HEK293 (cell line): ENCODE measurements around the gene MCHR1.
A peak's percentile ranks its signal among the peaks of the same experiment; 100 is the strongest.

ENCODE experiments used
- GLI4 ChIP-seq: fragments of 450-650 bp; formaldehyde crosslinking; IDR thresholded peaks from 2 replicates; pipeline ENCODE4 v1.5.1; 2016; ENCODE audit warnings: missing biosample characterization, missing genetic modification characterization
- GLIS1 ChIP-seq: fragments of 450-650 bp; formaldehyde crosslinking; IDR thresholded peaks from 2 replicates; pipeline ENCODE4 v1.5.1; 2016; ENCODE audit warnings: missing biosample characterization, missing genetic modification characterization
- HOXC10 ChIP-seq: sonication (generic); formaldehyde crosslinking; IDR thresholded peaks from 2 replicates; pipeline ENCODE4 v1.8.1; 2023; ENCODE audit warnings: mild to moderate bottlenecking, missing genetic modification reagents
- IKZF3 ChIP-seq: fragments of 450-650 bp; IDR thresholded peaks from 2 replicates; pipeline ENCODE4 v1.5.0; 2018; ENCODE audit warnings: missing biosample characterization, mild to moderate bottlenecking, missing genetic modification characterization, moderate library complexity
- MEIS1 ChIP-seq: sonication (generic); formaldehyde crosslinking; IDR thresholded peaks from 2 replicates; pipeline ENCODE4 v1.8.1; 2022; ENCODE audit warnings: missing genetic modification reagents, mild to moderate bottlenecking, borderline replicate concordance
- MZF1 ChIP-seq: fragments of 450-650 bp; formaldehyde crosslinking; IDR thresholded peaks from 2 replicates; pipeline ENCODE4 v1.5.1; 2017; ENCODE audit warnings: missing biosample characterization, missing genetic modification characterization, borderline replicate concordance
- SP7 ChIP-seq: fragments of 450-650 bp; formaldehyde crosslinking; IDR thresholded peaks from 2 replicates; pipeline ENCODE4 v1.5.1; 2016; ENCODE audit warnings: missing biosample characterization, missing genetic modification characterization
- YY2 ChIP-seq: fragments of 450-650 bp; formaldehyde crosslinking; IDR thresholded peaks from 2 replicates; pipeline ENCODE4 v1.5.1; 2016; ENCODE audit warnings: missing biosample characterization, missing genetic modification characterization
- ZBTB21 ChIP-seq: fragments of 450-650 bp; formaldehyde crosslinking; IDR thresholded peaks from 2 replicates; pipeline ENCODE4 v1.5.1; 2017; ENCODE audit warnings: missing biosample characterization, missing genetic modification characterization
- ZNF112 ChIP-seq: fragments of 450-650 bp; formaldehyde crosslinking; IDR thresholded peaks from 2 replicates; pipeline ENCODE4 v1.5.0; 2017; ENCODE audit warnings: missing biosample characterization, missing genetic modification characterization
- ZNF157 ChIP-seq: fragments of 450-650 bp; formaldehyde crosslinking; IDR thresholded peaks from 2 replicates; pipeline ENCODE4 v1.5.1; 2016; ENCODE audit warnings: missing biosample characterization, missing genetic modification characterization
- ZNF19 ChIP-seq: fragments of 450-650 bp; formaldehyde crosslinking; IDR thresholded peaks from 2 replicates; pipeline ENCODE4; 2016; ENCODE audit warnings: missing biosample characterization, missing genetic modification characterization, low read depth
- ZNF214 ChIP-seq: fragments of 450-650 bp; formaldehyde crosslinking; IDR thresholded peaks from 2 replicates; pipeline ENCODE4 v1.5.1; 2017; ENCODE audit warnings: missing biosample characterization, mild to moderate bottlenecking, missing genetic modification characterization, borderline replicate concordance
- ZNF292 ChIP-seq: fragments of 450-650 bp; formaldehyde crosslinking; IDR thresholded peaks from 2 replicates; pipeline ENCODE4 v1.5.1; 2016; ENCODE audit warnings: low read depth, missing biosample characterization, missing genetic modification characterization, borderline replicate concordance
- ZNF324 ChIP-seq: fragments of 450-650 bp; formaldehyde crosslinking; IDR thresholded peaks from 2 replicates; pipeline ENCODE4 v1.5.1; 2016; ENCODE audit warnings: missing biosample characterization, missing genetic modification characterization
- ZNF341 ChIP-seq: fragments of 450-650 bp; formaldehyde crosslinking; IDR thresholded peaks from 2 replicates; pipeline ENCODE4; 2016; ENCODE audit warnings: low read depth, missing biosample characterization, missing genetic modification characterization
- ZNF354C ChIP-seq: fragments of 450-650 bp; formaldehyde crosslinking; IDR thresholded peaks from 2 replicates; pipeline ENCODE4 v1.5.1; 2016; ENCODE audit warnings: missing biosample characterization, missing genetic modification characterization, low read depth, borderline replicate concordance
- ZNF416 ChIP-seq: fragments of 450-650 bp; formaldehyde crosslinking; IDR thresholded peaks from 2 replicates; pipeline ENCODE4 v1.5.1; 2016; ENCODE audit warnings: missing biosample characterization, missing genetic modification characterization
- ZNF548 ChIP-seq: fragments of 450-650 bp; formaldehyde crosslinking; IDR thresholded peaks from 2 replicates; pipeline ENCODE4 v1.5.1; 2016; ENCODE audit warnings: missing biosample characterization, missing genetic modification characterization
- ZNF561 ChIP-seq: fragments of 450-650 bp; IDR thresholded peaks from 2 replicates; pipeline ENCODE4 v1.5.1; 2018; ENCODE audit warnings: missing biosample characterization, missing genetic modification characterization, borderline replicate concordance
- ZNF600 ChIP-seq: fragments of 450-650 bp; formaldehyde crosslinking; IDR thresholded peaks from 2 replicates; pipeline ENCODE4 v1.5.1; 2016; ENCODE audit warnings: missing biosample characterization, missing genetic modification characterization
- ZNF621 ChIP-seq: fragments of 450-650 bp; formaldehyde crosslinking; IDR thresholded peaks from 2 replicates; pipeline ENCODE4 v1.5.1; 2017; ENCODE audit warnings: missing biosample characterization, missing genetic modification characterization
- ZNF654 ChIP-seq: fragments of 450-650 bp; formaldehyde crosslinking; IDR thresholded peaks from 2 replicates; pipeline ENCODE4 v1.5.1; 2016; ENCODE audit warnings: low read depth, missing biosample characterization, missing genetic modification characterization
- ZNF791 ChIP-seq: fragments of 450-650 bp; formaldehyde crosslinking; IDR thresholded peaks from 2 replicates; pipeline ENCODE4 v1.5.1; 2016; ENCODE audit warnings: missing biosample characterization, missing genetic modification characterization
- ZNF830 ChIP-seq: fragments of 450-650 bp; IDR thresholded peaks from 2 replicates; pipeline ENCODE4 v1.5.0; 2018; ENCODE audit warnings: missing biosample characterization, missing genetic modification characterization, low read depth, mild to moderate bottlenecking, moderate library complexity
- ZNF837 ChIP-seq: fragments of 450-650 bp; formaldehyde crosslinking; IDR thresholded peaks from 2 replicates; pipeline ENCODE4 v1.5.1; 2016; ENCODE audit warnings: missing biosample characterization, missing genetic modification characterization
- ZSCAN16 ChIP-seq: fragments of 450-650 bp; formaldehyde crosslinking; IDR thresholded peaks from 2 replicates; pipeline ENCODE4 v1.5.1; 2016; ENCODE audit warnings: missing biosample characterization, missing genetic modification characterization
- ZSCAN23 ChIP-seq: fragments of 450-650 bp; formaldehyde crosslinking; IDR thresholded peaks from 2 replicates; pipeline ENCODE4 v1.5.1; 2016; ENCODE audit warnings: missing biosample characterization, missing genetic modification characterization
- ZXDB ChIP-seq: fragments of 450-650 bp; formaldehyde crosslinking; IDR thresholded peaks from 2 replicates; pipeline ENCODE4 v1.5.1; 2016; ENCODE audit warnings: missing biosample characterization, missing genetic modification characterization
- TF ChIP-seq, protein P1 (sequence below): fragments of 450-650 bp; formaldehyde crosslinking; IDR thresholded peaks from 2 replicates; pipeline ENCODE4 v1.5.1; 2016; ENCODE audit warnings: missing biosample characterization, missing genetic modification characterization
- TF ChIP-seq, protein P2 (sequence below): fragments of 450-650 bp; formaldehyde crosslinking; IDR thresholded peaks from 2 replicates; pipeline ENCODE4 v1.5.1; 2016; ENCODE audit warnings: missing biosample characterization, missing genetic modification characterization
- TF ChIP-seq, protein P3 (sequence below): fragments of 450-650 bp; formaldehyde crosslinking; IDR thresholded peaks from 2 replicates; pipeline ENCODE4; 2016; ENCODE audit warnings: missing biosample characterization, missing genetic modification characterization
- TF ChIP-seq, protein P4 (sequence below): fragments of 450-650 bp; formaldehyde crosslinking; IDR thresholded peaks from 2 replicates; pipeline ENCODE4 v1.5.1; 2017; ENCODE audit warnings: missing biosample characterization, missing genetic modification characterization
- TF ChIP-seq, protein P5 (sequence below): fragments of 450-650 bp; formaldehyde crosslinking; IDR thresholded peaks from 2 replicates; pipeline ENCODE4 v1.5.1; 2016; ENCODE audit warnings: missing biosample characterization, missing genetic modification characterization

The MCHR1 gene

DNA sequence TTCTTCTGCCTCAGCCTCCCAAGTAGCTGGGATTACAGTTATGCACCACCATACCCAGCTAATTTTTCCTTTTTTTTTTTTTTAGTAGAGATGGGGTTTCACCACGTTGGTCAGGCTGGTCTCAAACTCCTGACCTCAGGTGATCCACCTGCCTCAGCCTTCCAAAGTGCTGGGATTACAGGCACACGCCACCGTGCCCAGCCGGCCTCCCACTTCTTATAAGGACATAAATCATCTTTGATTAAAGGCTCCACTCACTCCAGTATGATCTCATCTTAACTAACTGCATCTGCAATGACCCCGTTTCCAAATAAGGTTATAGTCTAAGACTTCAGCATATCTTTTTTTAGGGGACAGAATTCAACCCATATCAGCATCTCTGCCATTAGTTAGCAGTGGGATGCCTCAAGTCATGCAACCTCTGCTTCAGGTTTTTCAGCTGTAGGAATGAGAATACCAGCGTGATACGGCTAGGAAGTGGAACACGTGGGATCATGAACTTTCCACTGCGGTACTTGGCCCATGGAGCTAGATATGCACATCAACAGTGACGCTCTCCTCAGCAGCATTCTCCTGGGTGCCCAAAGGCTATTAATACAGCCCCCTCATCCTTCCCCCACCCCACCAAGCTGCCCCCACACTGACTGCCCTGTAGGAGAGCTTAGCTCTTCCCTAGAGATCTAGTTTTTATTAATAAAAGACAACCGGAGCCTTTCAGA is 41.4 kb downstream of the MCHR1 start (continued):
- TF ChIP-seq MZF1 (no peak), ZNF830 (no peak), ZNF654 (no peak), ZNF561 (tag by site-specific recombination) (peak; percentile 66; the same call in 1 of the 2 replicates), ZNF548 (tag by site-specific recombination) (no peak), ZNF837 (tag by site-specific recombination) (no peak), IKZF3 (tag by site-specific recombination) (peak; percentile 77), ZNF157 (no peak), ZNF354C (tag by site-specific recombination) (no peak), ZBTB21 (tag by site-specific recombination) (peak; percentile 55; the same call in 1 of the 2 replicates), ZNF600 (tag by site-specific recombination) (no peak), ZNF324 (peak; percentile 81; the same call in 1 of the 2 replicates), ZNF214 (tag by site-specific recombination) (no peak), ZNF19 (tag by site-specific recombination) (no peak), ZNF416 (no peak), ZNF341 (no peak), GLI4 (tag by site-specific recombination) (no peak), GLIS1 (tag by site-specific recombination) (peak; percentile 75), ZNF791 (tag by site-specific recombination) (no peak), ZSCAN16 (tag by site-specific recombination) (no peak), HOXC10 (CRISPR knock-in tag) (no peak), SP7 (tag by site-specific recombination) (peak; percentile 99), ZNF621 (tag by site-specific recombination) (no peak), ZXDB (tag by site-specific recombination) (peak; percentile 44; the same call in 1 of the 2 replicates), ZNF112 (no peak), ZSCAN23 (tag by site-specific recombination) (no peak; the same call in 1 of the 2 replicates), YY2 (tag by site-specific recombination) (no peak), MEIS1 (peak; percentile 96), ZNF292 (tag by site-specific recombination) (no peak)
- TF ChIP-seq, protein P1, sequence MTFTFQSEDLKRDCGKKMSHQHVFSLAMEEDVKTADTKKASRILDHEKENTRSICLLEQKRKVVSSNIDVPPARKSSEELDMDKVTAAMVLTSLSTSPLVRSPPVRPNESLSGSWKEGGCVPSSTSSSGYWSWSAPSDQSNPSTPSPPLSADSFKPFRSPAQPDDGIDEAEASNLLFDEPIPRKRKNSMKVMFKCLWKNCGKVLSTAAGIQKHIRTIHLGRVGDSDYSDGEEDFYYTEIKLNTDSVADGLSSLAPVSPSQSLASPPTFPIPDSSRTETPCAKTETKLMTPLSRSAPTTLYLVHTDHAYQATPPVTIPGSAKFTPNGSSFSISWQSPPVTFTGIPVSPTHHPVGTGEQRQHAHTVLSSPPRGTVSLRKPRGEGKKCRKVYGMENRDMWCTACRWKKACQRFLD (tag by site-specific recombination), result no peak
- TF ChIP-seq, protein P2, sequence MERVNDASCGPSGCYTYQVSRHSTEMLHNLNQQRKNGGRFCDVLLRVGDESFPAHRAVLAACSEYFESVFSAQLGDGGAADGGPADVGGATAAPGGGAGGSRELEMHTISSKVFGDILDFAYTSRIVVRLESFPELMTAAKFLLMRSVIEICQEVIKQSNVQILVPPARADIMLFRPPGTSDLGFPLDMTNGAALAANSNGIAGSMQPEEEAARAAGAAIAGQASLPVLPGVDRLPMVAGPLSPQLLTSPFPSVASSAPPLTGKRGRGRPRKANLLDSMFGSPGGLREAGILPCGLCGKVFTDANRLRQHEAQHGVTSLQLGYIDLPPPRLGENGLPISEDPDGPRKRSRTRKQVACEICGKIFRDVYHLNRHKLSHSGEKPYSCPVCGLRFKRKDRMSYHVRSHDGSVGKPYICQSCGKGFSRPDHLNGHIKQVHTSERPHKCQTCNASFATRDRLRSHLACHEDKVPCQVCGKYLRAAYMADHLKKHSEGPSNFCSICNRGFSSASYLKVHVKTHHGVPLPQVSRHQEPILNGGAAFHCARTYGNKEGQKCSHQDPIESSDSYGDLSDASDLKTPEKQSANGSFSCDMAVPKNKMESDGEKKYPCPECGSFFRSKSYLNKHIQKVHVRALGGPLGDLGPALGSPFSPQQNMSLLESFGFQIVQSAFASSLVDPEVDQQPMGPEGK (tag by site-specific recombination), result no peak; the same call in 1 of the 2 replicates
- TF ChIP-seq, protein P3, sequence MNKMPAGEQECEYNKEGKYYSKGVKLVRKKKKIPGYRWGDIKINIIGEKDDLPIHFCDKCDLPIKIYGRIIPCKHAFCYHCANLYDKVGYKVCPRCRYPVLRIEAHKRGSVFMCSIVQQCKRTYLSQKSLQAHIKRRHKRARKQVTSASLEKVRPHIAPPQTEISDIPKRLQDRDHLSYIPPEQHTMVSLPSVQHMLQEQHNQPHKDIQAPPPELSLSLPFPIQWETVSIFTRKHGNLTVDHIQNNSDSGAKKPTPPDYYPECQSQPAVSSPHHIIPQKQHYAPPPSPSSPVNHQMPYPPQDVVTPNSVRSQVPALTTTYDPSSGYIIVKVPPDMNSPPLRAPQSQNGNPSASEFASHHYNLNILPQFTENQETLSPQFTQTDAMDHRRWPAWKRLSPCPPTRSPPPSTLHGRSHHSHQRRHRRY (tag by site-specific recombination), result no peak
- TF ChIP-seq, protein P4, sequence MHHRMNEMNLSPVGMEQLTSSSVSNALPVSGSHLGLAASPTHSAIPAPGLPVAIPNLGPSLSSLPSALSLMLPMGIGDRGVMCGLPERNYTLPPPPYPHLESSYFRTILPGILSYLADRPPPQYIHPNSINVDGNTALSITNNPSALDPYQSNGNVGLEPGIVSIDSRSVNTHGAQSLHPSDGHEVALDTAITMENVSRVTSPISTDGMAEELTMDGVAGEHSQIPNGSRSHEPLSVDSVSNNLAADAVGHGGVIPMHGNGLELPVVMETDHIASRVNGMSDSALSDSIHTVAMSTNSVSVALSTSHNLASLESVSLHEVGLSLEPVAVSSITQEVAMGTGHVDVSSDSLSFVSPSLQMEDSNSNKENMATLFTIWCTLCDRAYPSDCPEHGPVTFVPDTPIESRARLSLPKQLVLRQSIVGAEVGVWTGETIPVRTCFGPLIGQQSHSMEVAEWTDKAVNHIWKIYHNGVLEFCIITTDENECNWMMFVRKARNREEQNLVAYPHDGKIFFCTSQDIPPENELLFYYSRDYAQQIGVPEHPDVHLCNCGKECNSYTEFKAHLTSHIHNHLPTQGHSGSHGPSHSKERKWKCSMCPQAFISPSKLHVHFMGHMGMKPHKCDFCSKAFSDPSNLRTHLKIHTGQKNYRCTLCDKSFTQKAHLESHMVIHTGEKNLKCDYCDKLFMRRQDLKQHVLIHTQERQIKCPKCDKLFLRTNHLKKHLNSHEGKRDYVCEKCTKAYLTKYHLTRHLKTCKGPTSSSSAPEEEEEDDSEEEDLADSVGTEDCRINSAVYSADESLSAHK (tag by site-specific recombination), result peak; percentile 41; the same call in 1 of the 2 replicates
- TF ChIP-seq, protein P5, sequence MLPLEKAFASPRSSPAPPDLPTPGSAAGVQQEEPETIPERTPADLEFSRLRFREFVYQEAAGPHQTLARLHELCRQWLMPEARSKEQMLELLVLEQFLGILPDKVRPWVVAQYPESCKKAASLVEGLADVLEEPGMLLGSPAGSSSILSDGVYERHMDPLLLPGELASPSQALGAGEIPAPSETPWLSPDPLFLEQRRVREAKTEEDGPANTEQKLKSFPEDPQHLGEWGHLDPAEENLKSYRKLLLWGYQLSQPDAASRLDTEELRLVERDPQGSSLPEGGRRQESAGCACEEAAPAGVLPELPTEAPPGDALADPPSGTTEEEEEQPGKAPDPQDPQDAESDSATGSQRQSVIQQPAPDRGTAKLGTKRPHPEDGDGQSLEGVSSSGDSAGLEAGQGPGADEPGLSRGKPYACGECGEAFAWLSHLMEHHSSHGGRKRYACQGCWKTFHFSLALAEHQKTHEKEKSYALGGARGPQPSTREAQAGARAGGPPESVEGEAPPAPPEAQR (tag by site-specific recombination), result no peak
